PC-3 (cell line): ENCODE data around the gene AMZ2. TPM values are rescaled to one million over a fixed set of nuclear protein-coding genes. Genes with fewer than 3 reads are reported as not detected.

Experiments used
- ATAC-seq: fragments of 200-7000 bp; cut with Tn5 transposase; 2 replicates; pipeline ENCODE4 v1.9.1; 2020; ENCODE audit warnings: mild to moderate bottlenecking, moderate library complexity
- BruUV-seq: library from RNA; stranded (reverse); fragments of 400-500 nt; replicated peaks from 2 replicates; lab custom pipeline; 2021; lab: Mats Ljungman, UMichigan
- CTCF ChIA-PET: fragments of 300-600 bp; sonication (Branson Sonifier 250); formaldehyde crosslinking; loops from one replicate; lab custom pipeline; 2022; ENCODE audit warnings: antibody characterized with exemption; lab: Charles Lee
- POLR2A ChIA-PET: fragments of 300-600 bp; sonication (Branson Sonifier 250); formaldehyde crosslinking; loops from one replicate; lab custom pipeline; 2022; ENCODE audit warnings: antibody characterized with exemption; ENCODE audit not compliant: unreplicated experiment; lab: Charles Lee
- DNase-seq: peaks from one replicate; pipeline ENCODE4 v3.0.0-alpha.2; 2015
- H2AFZ ChIP-seq: fragments of 300-600 bp; sonication (generic); 2 replicates; pipeline ENCODE4 v1.6.0; 2016; ENCODE audit warnings: antibody characterized with exemption, low read length
- H3F3A ChIP-seq: fragments of 300-600 bp; sonication (generic); one replicate; pipeline ENCODE4 v1.6.0; 2017; ENCODE audit warnings: antibody characterized with exemption, low read length, control low read depth, mild to moderate bottlenecking; ENCODE audit not compliant: unreplicated experiment
- H3K27ac ChIP-seq: fragments of 300-600 bp; sonication (generic); 2 replicates; pipeline ENCODE4 v1.5.1; 2016; ENCODE audit warnings: mild to moderate bottlenecking, low read length
- H3K27me3 ChIP-seq: fragments of 300-600 bp; sonication (generic); 2 replicates; pipeline ENCODE4 v1.6.1; 2016; ENCODE audit warnings: low read length, mixed read lengths
- H3K36me3 ChIP-seq: fragments of 300-600 bp; sonication (generic); 2 replicates; pipeline ENCODE4 v1.6.1; 2016; ENCODE audit warnings: low read depth, mixed run types, low read length, mixed read lengths
- H3K4me1 ChIP-seq: fragments of 300-600 bp; sonication (generic); 2 replicates; pipeline ENCODE4 v1.5.1; 2016; ENCODE audit warnings: low read length; ENCODE audit not compliant: insufficient read depth
- H3K4me2 ChIP-seq: fragments of 300-600 bp; sonication (generic); 2 replicates; pipeline ENCODE4 v1.6.0; 2016; ENCODE audit warnings: low read length
- H3K4me3 ChIP-seq: fragments of 300-600 bp; sonication (generic); 2 replicates; pipeline ENCODE4 v1.5.1; 2016; ENCODE audit warnings: mild to moderate bottlenecking, low read length, mixed read lengths
- H3K79me2 ChIP-seq: fragments of 300-600 bp; sonication (generic); 2 replicates; pipeline ENCODE4 v1.6.1; 2017; ENCODE audit warnings: low read length, mixed read lengths
- H3K9ac ChIP-seq: fragments of 300-600 bp; sonication (generic); 2 replicates; pipeline ENCODE4 v1.6.0; 2016; ENCODE audit warnings: mild to moderate bottlenecking, low read length
- H3K9me2 ChIP-seq: fragments of 300-600 bp; sonication (generic); replicated peaks from 2 replicates; pipeline ENCODE4 v1.6.1; 2016; ENCODE audit warnings: mixed run types, low read length, mixed read lengths
- H3K9me3 ChIP-seq: fragments of 300-600 bp; sonication (generic); 2 replicates; pipeline ENCODE4 v1.6.1; 2016; ENCODE audit warnings: low read length, mixed read lengths
- H4K20me1 ChIP-seq: fragments of 300-600 bp; sonication (generic); 2 replicates; pipeline ENCODE4 v1.6.1; 2016; ENCODE audit warnings: low read length, mixed read lengths
- CTCF ChIP-seq: fragments of 300-600 bp; sonication (generic); conservative IDR thresholded peaks from 2 replicates; pipeline ENCODE4 v1.5.1; 2017; ENCODE audit warnings: antibody characterized with exemption, low read depth, mild to moderate bottlenecking, low read length
- EZH2 ChIP-seq: fragments of 300-600 bp; sonication (generic); IDR thresholded peaks from one replicate; pipeline ENCODE4 v1.6.1; 2017; ENCODE audit warnings: antibody characterized with exemption, mild to moderate bottlenecking, low read length; ENCODE audit not compliant: unreplicated experiment
- EZH2phosphoT487 ChIP-seq: fragments of 300-600 bp; sonication (generic); IDR thresholded peaks from 2 replicates; pipeline ENCODE4 v1.6.1; 2018; ENCODE audit warnings: mild to moderate bottlenecking, antibody characterized with exemption, low read length, borderline replicate concordance
- intact Hi-C: fragments of 100-400 bp; cut with micrococcal nuclease; formaldehyde crosslinking; loops from 2 replicates; pipeline ENCODE4 v1.9.0; 2023
- total RNA-seq: library from RNA; depleted of rRNA; stranded (reverse); fragments of >200 nt; gene quantifications from 2 replicates; pipeline ENCODE4 v1.2.3, GENCODE V29; 2014

Gene AMZ2
- total RNA-seq, 1 experiment from 2014 or later = 88.5 TPM

DNA sequence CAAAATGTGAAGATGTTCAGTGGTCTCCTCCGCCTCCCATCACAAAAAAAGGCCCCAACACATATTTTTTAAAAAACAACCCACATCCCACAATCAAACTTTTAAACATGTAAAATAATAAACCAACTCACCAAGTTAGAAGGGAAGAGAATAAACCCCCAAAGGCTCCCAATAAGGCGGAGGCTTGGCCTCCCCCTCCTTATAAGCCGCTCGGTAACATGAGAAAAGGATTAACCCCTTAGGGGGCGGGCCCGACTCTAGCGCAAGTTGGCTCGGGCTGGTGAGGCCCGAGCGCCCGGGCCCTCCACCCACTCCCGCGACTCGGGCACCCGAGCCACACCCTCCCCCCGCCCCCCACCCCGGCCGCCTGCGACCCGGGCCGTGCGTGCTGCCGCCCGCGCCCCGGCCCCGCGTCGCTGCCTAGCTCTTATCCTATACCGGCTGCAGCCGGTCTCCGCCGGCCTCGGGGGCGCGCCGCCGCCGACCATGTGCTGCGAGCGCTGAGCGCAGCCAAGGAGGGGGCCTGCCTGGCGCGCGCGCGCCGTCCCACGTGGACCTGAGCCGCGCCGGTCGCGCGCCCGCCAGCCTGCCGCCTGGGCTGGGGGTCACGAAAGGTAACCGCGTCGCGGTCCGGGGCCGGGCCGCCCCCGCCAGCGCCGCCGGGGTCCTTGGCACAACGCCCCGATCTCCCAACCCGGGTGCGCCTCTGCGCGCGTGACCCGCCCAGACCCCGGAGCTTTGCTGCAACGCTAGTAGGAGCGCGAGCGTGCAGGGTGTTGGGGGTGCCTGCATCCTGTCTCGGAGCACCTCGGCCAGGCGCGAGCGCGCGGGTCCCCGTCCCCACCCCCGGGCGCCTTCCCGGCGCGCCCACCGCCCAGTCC lies 43.4 kb downstream of the AMZ2 start, which contains the start of the genes ARSG and SLC16A6:
ARSG (plus strand) TSS at position 541 of the 881 bp plus-strand sequence. CDS start 15,999 bp downstream, outside the sequence.
SLC16A6 (minus strand) TSS at position 173 of the 881 bp plus-strand sequence. CDS start 12,807 bp downstream, outside the sequence.
- Histone ChIP-seq H2AFZ (peak within 1 kb of the TSS; percentile 76), H3K9ac (peak within 1 kb of the TSS; percentile 89), H4K20me1 (no peaks in the 10 kb centered on the region), H3K4me2 (peak within 1 kb of the TSS; percentile 97), H3F3A (no peaks in the 10 kb centered on the region), H3K36me3 (no peaks in the 10 kb centered on the region), H3K9me2 (no peaks in the 10 kb centered on the region), H3K9me3 (no peaks in the 10 kb centered on the region), H3K79me2 (no peaks in the 10 kb centered on the region), H3K4me1 (peaks cover 33% of the 10 kb centered on the region), H3K27ac (peak within 1 kb of the TSS; percentile 72), H3K4me3 (peak within 1 kb of the TSS; percentile 75), H3K27me3 (0 out of 2 replicates have a peak, but pooled peaks cover 3% of the 10 kb centered on the region)
- ATAC-seq (peak; percentile 47), DNase-seq (peak; percentile 82)
- TF ChIP-seq CTCF (no peak), EZH2phosphoT487 (peak; percentile 23; the same call in 1 of the 2 replicates), EZH2 (no peak)
- intact Hi-C loops = no loop called here
- ChIA-PET CTCF (no interaction called here), POLR2A (interaction anchor here (0.6 kb wide), 2 partner anchors 43 to 98 kb away, joined by 3 to 7 read pairs; no protein-coding TSS in a partner anchor)
- no TSS peak for BruUV-seq

GRCh38 chr17:68291836-68292688 lies 44.2 kb downstream of the AMZ2 start:
- intact Hi-C loops = no loop called here
- Histone ChIP-seq H4K20me1 (no peaks in the 10 kb centered on the region), H2AFZ (peak overlapping the region; percentile 76), H3K27me3 (0 out of 2 replicates have a peak, but pooled peaks cover 3% of the 10 kb centered on the region), H3K27ac (peak overlapping the region; percentile 72), H3K9me2 (no peaks in the 10 kb centered on the region), H3K79me2 (no peaks in the 10 kb centered on the region), H3K36me3 (no peaks in the 10 kb centered on the region), H3K4me1 (peaks cover 33% of the 10 kb centered on the region), H3K4me3 (peak overlapping the region; percentile 75), H3K4me2 (peak overlapping the region; percentile 97), H3K9me3 (no peaks in the 10 kb centered on the region), H3F3A (no peaks in the 10 kb centered on the region), H3K9ac (peak overlapping the region; percentile 89)
- POLR2A ChIA-PET = interaction anchor here (0.6 kb wide), 1 partner anchor 42 kb away, joined by 3 read pairs; no protein-coding TSS in a partner anchor
- peak; percentile 86 for TF ChIP-seq EZH2phosphoT487
- TF ChIP-seq EZH2 = no peak
- peak; percentile 58 for TF ChIP-seq CTCF
- peak; percentile 87 for DNase-seq
- no TSS peak for BruUV-seq
- CTCF ChIA-PET = interaction anchor here (0.5 kb wide), 1 partner anchor 60 kb away, joined by 6 read pairs; no protein-coding TSS in a partner anchor
- peak; percentile 78 for ATAC-seq
